ENCODE results near the gene ABLIM3. TPM values are rescaled to one million over a fixed set of nuclear protein-coding genes. Genes with fewer than 3 reads are reported as not detected.

Gene ABLIM3
- total and polyA plus RNA-seq, 2 of the 8 experiments (the other 6 are each of a cell fraction or from before 2014, with no cell fraction given) = 0.36 to 0.56 TPM

DNA sequence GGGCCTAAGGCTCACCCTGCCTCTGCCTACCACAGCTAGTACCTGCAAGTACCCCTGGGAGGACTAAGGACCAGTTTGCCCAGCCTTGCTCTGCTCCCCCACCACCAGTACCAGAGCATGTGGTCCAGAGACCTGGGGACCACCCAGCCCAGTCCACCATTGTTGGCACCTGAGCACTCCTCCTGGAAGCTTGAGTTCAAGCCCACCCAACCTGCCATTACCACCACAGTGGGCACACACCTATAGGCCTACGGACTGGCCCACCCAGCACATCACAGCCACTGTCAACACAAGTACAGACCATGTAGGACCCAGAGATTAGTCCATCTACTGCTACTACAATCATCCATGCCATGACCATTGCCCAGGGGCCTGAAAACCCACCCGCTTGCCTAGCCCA lies 47.7 kb upstream of the ABLIM3 start:
- no peak for DNase-seq (ENCODE audit: low read depth in 1 of 2, low spot score in 2 of 2)
- Histone ChIP-seq H3K23me2 (ENCODE audit: low read depth, low read length) (no peaks in the 10 kb centered on the region), H4K91ac (replicated peaks; ENCODE audit: insufficient read length, low read length) (no peak overlapping the region), H4K8ac (ENCODE audit: extremely low read depth, insufficient read depth, low read length) (no peak overlapping the region; the same call in 1 of the 2 replicates), H3K27ac (ENCODE audit: low read depth, low read length) (no peak overlapping the region), H2BK12ac (ENCODE audit: low read depth, low read length) (no peak overlapping the region), H3K9me3 (ENCODE audit: insufficient read depth in 2 of 2, low read depth in 1 of 2, low read length in 1 of 2) (0 out of 4 replicates have a peak, but pooled peaks cover 0 to 2% of the 10 kb centered on the region in 2 experiments), H3K4me2 (ENCODE audit: insufficient read depth in 1 of 2, low read depth in 2 of 2, low read length in 2 of 2) (no peak overlapping the region), H3K79me2 (ENCODE audit: control insufficient read depth in 1 of 2, insufficient read depth in 2 of 2, low read length in 2 of 2) (no peaks in the 10 kb centered on the region), H3K9ac (replicated peaks in 1 of 4; ENCODE audit: extremely low read depth in 1 of 4, low read depth in 3 of 4, low read length in 3 of 4) (no peak overlapping the region), H2BK20ac (ENCODE audit: low read length) (no peak overlapping the region), H3K27me3 (replicated peaks in 1 of 4; ENCODE audit: control insufficient read depth in 3 of 4, extremely low read depth in 1 of 4, insufficient read depth in 3 of 4, low read length in 3 of 4) (no peaks in the 10 kb centered on the region), H3K14ac (ENCODE audit: insufficient read length) (no peak overlapping the region), H3K4me3 (ENCODE audit: extremely low read depth in 1 of 4, insufficient read depth in 2 of 4, low read depth in 3 of 4, low read length in 4 of 4) (no peak overlapping the region), H2BK15ac (ENCODE audit: low read length) (no peak overlapping the region), H3K23ac (ENCODE audit: insufficient read length) (no peak overlapping the region), H2BK5ac (ENCODE audit: low read depth, low read length) (no peak overlapping the region), H3K56ac (replicated peaks; ENCODE audit: insufficient read length, low read depth, low read length) (no peak overlapping the region), H2AFZ (ENCODE audit: low read length) (no peak overlapping the region), H3K36me3 (ENCODE audit: control insufficient read depth in 2 of 4, insufficient read depth in 4 of 4, low read length in 3 of 4) (no peaks in the 10 kb centered on the region), H4K5ac (ENCODE audit: insufficient read length, low read depth, low read length) (no peak overlapping the region), H2BK120ac (replicated peaks; ENCODE audit: low read depth, low read length) (no peak overlapping the region), H3K18ac (ENCODE audit: extremely low read depth, low read length) (no peak overlapping the region), H3K79me1 (ENCODE audit: low read depth, low read length) (no peaks in the 10 kb centered on the region), H2AK5ac (ENCODE audit: low read depth, low read length) (no peak overlapping the region), H3K4me1 (replicated peaks in 1 of 4; ENCODE audit: control insufficient read depth in 3 of 4, insufficient read depth in 4 of 4, low read length in 3 of 4) (no peaks in the 10 kb centered on the region), H4K20me1 (replicated peaks in 1 of 2; ENCODE audit: control insufficient read depth in 1 of 2, insufficient read depth in 2 of 2, low read length in 2 of 2) (no peaks in the 10 kb centered on the region), H3K4ac (replicated peaks; ENCODE audit: insufficient read length, low read depth, low read length) (no peak overlapping the region)
- 50% methylated on average over 2 of the region's 2 CpGs; no CpG with 5 or more reads in 1 of the 2 experiments for WGBS, 2 experiments (ENCODE audit: extremely low coverage in 1 of 2, insufficient coverage in 1 of 2, insufficient read length in 1 of 2, insufficient replicate concordance in 2 of 2, low coverage in 1 of 2, low lambda C conversion rate in 2 of 2, missing lambda C conversion rate in 1 of 2)
- ChIA-PET CTCF (ENCODE audit: partially characterized antibody) (interaction anchor here (1.0 to 2.9 kb wide), 3 partner anchors 21 to 353 kb away, joined by 3 to 10 read pairs (median 6); no protein-coding TSS in a partner anchor), POLR2A (ENCODE audit: partially characterized antibody) (no interaction called here)
- no peak for FAIRE-seq
- TF ChIP-seq YY1 (IDR thresholded peaks at IDR 0.05; ENCODE audit: low read depth, low read length) (no peak), SIN3A (conservative IDR thresholded peaks at IDR 0.05 in 1 of 2, IDR thresholded peaks at IDR 0.05 in 1 of 2; ENCODE audit: low read depth in 1 of 2, low read length in 2 of 2) (no peak)
